HG03060 (cell line): ENCODE results near the gene AUTS2.

Experiments
- ATAC-seq: cut with Tn5 transposase; IDR thresholded peaks from one replicate; pipeline ENCODE4 v1.9.1; 2021; ENCODE audit warnings: low read depth, moderate number of reproducible peaks; ENCODE audit not compliant: unreplicated experiment

AUTS2 gene

GRCh38 chr7:70539205-70539604, 940.9 kb downstream of the AUTS2 start:
- no peak for ATAC-seq

GRCh38 chr7:70539617-70540016, 941.3 kb downstream of the AUTS2 start:
- no peak for ATAC-seq

DNA sequence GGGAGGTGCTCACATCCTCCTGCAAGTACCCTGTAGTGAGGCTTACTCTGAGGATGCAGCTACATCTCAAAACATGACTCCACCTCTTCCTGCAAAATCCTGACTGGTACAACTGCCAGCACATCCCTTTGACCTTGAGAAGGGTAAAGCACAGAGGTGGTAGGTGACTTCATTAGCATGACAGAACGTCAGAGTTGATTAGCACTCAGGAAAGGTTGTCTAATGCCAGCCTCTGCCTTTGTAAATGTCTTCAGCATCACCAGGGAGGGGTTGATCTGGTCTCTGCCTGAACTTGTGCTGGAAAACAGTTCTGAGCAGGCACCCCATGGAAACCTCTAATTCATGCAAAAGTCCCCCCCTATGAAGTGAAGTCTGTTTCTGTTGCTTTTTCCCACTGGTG, 942.4 kb downstream of the AUTS2 start:
- ATAC-seq = no peak

GRCh38 chr7:70542750-70543376, 944.6 kb downstream of the AUTS2 start:
- ATAC-seq = no peak

DNA sequence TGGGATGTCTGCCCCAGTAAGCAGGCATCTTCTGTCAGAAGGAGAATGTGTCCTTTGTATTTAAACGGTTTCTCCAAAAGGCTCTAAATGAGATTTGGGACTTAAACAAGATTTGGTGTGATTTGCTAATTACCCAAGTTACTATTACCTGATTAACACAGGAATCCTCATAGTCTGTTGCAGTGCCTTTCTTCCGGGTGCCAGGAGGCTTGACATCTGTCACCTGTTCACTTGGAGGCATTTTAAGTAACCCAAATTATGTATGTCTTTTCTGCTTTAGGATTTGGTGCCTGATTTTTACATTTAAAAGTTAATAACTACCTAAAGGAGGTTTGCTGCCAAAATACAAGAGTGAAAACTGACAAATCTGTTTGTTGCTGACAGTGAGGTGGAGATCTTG, 945.7 kb downstream of the AUTS2 start:
- no peak for ATAC-seq

GRCh38 chr7:70545214-70545613, 946.9 kb downstream of the AUTS2 start:
- no peak for ATAC-seq

- no peak for ATAC-seq
Measured at GRCh38 chr7:70552141-70552540, 953.9 kb downstream of the AUTS2 start.

GRCh38 chr7:70553364-70553763, 955.1 kb downstream of the AUTS2 start:
- ATAC-seq = no peak

DNA sequence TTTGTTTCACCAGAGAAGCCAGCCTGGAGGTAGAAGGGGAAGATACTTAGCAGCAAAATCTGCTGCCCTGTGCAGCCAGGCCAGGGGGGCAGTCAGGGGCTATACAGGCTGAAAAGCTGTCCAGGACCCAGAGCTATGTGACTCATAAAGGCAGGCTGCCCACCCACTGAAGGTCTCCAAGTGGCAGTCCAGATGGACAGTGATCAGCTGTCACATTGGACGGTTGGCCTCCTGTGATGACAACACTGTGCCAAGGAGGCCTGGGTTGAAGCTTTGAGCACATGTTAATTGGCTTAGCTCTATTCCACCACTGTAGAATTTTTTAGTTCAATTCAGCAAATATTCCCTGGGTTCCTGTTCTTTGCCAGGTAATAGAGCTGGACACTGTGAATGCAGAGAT, 956.4 kb downstream of the AUTS2 start:
- no peak for ATAC-seq

GRCh38 chr7:70556761-70557160, 958.5 kb downstream of the AUTS2 start:
- ATAC-seq = no peak

DNA sequence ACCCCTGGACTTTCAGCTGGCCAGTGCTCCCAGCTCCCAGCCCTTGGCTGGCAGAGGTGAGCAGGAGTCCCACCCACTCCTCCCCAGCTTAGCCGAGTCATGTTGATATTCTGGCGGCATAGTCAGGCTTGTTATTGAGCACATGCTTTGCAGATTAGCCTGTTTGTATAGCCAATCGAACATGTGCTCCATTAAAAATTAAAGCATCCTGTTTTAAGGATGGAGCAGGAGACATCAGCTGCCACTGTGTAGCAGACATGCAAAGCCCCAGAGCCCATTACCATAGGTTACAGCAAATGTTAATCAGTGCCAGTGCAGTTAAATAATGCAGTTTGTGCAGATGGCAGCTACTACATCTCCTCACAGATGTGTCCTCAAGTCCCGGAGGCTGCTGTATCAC, 959.1 kb downstream of the AUTS2 start:
- no peak for ATAC-seq

GRCh38 chr7:70559815-70560214, 961.5 kb downstream of the AUTS2 start:
- no peak for ATAC-seq

- no peak for ATAC-seq
Measured at GRCh38 chr7:70563960-70564359, 965.7 kb downstream of the AUTS2 start.

GRCh38 chr7:70565721-70566370, 967.6 kb downstream of the AUTS2 start:
- ATAC-seq = no peak

DNA sequence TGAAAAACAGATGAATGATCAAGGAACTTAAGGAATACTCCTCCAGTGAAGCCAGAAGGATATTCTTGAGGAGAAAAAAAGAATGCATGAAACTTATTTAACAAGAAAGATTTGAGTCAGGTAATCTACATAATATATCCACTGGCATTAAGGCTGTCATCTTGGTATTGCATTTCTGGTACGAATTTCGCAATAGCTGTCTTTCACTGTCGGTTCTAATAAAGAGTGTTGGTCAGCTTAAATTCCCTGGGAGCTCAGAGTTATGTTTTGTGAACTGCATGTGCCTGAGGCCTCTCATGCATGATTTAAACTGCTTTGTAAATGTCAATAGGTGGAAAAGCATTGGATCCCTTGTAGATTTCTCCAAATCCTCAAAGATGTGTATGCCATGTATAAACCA, 968.4 kb downstream of the AUTS2 start:
- ATAC-seq = no peak

- ATAC-seq = no peak
Measured at GRCh38 chr7:70568674-70569334, 970.5 kb downstream of the AUTS2 start.

DNA sequence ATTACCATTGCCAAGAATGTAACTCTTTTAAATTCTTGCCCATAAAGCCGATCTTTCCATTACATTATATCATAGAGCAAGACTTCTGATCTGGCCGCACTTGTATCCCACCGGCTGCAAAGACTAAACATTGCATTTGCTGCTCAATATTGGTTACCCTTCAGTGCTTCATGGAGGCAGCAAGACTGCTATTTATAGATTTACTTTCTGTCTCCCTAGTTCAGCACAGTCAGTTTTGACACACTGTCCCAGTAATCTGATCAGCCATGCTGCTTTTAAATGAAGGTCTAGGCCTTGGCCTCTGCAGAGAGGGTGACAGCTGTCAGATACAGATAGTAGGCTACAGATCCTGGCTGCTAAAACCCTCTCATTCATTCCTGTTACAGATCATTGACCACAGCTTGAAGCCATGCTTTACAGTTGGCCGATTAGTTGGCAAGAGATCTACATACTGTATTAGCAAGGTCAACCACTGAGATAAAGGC, 971.1 kb downstream of the AUTS2 start:
- ATAC-seq = no peak

DNA sequence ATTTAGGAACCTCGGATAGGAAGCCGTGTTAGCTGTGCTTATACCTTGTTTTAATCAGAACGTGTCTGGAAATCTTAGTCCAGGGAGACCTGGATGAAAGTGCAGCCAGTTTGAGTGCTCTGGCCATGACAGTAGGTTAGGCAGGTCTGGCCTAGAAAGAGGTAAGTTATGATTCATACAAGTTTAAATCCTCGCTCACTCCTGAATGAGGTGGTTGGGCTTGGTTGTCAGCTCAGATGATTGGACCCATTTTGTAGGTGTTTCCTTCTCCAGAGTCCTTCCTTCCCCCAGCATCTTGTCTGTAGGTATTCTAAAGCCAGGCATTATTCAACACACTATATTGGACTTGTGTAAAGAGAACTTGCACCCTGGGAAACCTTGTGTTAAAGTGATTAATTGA, 971.8 kb downstream of the AUTS2 start:
- no peak for ATAC-seq

DNA sequence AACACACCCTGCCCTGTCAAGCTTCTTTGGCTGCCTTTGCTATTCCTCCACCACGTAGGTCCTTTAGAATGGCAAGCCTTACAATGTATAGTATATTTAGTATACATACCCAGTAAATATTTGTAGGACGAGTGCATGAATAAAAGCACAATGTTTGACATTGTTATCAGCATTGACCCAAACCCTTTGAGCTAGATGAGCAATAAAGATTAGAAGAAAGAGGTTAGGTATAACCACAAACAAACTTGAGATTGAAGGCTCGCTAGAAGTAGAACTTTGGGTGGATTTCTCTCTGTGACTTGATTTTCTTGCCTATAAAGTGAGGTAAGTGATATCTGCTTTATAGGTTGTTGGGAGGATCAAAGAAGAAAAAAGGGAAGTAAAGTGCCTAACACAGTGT, 972.7 kb downstream of the AUTS2 start:
- no peak for ATAC-seq

DNA sequence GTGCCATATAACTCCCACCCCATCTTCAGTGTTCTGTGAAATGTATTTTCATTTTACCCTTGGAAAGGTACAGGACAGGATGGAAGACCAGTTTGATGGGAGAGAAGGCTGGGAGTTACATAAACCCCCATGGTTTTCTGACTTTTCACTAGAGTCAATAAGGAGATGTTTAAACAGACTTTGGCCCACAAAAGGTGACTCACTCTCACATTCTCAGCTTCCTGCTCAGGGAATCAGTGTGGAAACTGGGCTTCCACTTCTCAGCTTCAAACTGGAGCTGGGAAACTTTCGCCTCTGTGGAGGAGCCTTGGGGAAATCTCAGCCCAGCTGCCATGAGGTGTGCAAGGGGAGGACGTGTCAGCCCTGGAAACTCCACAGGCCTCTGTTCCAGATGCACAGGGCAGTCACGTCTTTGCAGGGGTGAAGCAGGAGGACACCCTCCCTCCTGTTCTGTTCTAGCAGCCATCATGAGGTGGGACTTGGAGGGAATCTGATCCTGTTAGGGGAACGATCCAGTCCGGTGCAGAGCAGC, 973.2 kb downstream of the AUTS2 start:
- ATAC-seq = no peak

GRCh38 chr7:70571961-70572360, 973.7 kb downstream of the AUTS2 start:
- ATAC-seq = no peak

GRCh38 chr7:70572571-70572970, 974.3 kb downstream of the AUTS2 start:
- ATAC-seq = no peak
